Pons (tissue), 1 donor: ENCODE measurements around the gene EZR.
A peak's percentile ranks its signal among the peaks of the same experiment; 100 is the strongest.

ENCODE experiments used
- DNase-seq: peaks from one replicate; pipeline ENCODE4 v3.0.0-alpha.2; 2016; ENCODE audit warnings: low spot score

Gene EZR

DNA sequence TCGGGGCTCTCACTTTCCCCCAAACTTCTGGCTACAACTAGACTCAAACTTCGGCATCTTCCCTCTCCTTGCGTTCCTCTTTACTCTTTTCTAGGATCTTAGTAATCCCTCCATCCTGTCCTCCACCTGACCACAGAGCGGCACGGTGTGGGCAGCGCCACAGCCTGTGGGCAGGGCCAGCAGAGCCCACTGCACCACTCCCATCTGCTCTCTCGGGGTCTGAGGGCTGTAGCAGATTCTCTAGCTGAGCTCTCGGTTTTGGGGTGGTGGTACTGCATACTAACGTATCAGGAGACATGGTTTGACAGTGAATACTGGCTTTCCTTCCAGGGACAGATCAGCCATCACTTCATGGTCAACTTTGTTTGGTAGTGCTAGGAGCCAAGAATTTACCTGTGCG is 57.4 kb downstream of the EZR start:
- no peak for DNase-seq

DNA sequence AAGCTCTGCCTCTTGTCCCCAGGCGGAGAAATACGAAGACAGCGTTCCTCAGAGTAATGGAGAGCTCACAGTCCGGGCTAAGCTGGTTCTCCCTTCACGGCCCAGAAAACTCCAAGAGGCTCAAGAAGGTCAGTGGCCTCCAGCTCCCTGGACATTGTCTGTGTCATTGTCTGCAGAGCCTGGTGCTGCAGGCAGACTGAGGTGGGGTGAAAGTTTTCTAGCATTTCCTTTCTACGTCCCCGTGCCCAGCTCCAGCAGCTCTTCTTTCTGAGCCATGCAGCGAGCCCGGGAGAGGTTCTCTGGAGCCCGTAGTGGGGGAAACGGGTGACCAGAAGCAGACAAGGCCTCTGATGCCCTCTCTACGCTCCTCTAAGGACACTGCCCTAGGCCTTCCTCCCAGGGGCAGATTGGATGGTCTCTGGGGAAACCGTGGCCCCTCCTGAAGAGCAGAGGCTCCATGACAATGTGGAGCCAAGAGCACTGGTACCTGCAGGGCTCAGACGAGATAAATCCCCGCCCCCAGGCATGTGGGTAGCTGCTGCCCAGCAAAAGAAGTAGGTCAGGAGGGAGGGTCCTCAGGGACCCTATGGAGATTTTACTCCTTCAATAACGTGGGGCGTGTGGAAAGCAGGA is 58.4 kb downstream of the EZR start:
- DNase-seq = no peak

- no peak for DNase-seq
Observed at GRCh38 chr6:158759966-158760617, 59.1 kb downstream of the EZR start.

DNA sequence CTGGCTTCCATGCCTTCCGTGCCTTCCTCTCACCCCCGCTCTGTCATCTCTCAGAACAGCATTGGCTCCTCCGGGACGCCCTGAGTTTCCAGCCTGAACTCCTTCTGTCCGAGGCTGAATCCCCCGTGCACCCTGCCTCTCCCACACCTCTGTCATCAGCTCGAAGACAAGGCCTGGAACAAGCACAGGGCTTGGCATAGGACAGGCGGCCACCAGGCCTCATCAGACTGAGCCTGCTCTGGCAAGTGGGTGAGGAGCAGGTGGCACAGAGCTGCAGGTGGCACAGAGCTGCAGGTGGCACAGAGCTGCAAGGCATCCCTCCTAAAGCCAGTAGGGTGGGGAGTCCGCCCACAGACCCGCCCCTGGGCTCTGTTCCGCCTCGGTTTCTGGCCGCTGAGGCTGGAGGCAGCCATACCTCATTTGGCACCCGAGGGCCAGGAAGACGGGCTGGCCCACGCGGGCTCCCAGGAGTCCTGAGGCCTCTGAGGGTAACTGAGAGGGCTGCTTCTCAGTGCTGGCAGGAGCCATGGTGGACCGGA is 60.2 kb downstream of the EZR start:
- no peak for DNase-seq

- DNase-seq = no peak
Observed at GRCh38 chr6:158758451-158758860, 60.7 kb downstream of the EZR start.

DNA sequence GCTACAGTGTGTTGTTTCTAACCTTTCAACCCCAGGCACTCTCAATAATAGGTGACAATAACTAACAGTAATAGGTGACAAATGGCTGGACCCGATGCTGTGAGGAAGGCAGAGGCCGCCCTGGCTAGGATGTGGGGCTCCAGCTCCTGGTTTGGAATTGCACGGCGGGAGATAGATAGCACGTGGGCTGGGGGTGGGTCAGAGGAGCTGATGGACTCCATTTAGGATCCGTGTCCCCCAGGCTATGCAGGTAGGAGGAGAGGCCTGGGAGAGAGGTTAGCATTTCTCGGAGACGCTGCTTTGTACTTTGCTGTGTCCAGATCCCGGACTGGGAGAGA is 61.4 kb downstream of the EZR start:
- DNase-seq = no peak

DNA sequence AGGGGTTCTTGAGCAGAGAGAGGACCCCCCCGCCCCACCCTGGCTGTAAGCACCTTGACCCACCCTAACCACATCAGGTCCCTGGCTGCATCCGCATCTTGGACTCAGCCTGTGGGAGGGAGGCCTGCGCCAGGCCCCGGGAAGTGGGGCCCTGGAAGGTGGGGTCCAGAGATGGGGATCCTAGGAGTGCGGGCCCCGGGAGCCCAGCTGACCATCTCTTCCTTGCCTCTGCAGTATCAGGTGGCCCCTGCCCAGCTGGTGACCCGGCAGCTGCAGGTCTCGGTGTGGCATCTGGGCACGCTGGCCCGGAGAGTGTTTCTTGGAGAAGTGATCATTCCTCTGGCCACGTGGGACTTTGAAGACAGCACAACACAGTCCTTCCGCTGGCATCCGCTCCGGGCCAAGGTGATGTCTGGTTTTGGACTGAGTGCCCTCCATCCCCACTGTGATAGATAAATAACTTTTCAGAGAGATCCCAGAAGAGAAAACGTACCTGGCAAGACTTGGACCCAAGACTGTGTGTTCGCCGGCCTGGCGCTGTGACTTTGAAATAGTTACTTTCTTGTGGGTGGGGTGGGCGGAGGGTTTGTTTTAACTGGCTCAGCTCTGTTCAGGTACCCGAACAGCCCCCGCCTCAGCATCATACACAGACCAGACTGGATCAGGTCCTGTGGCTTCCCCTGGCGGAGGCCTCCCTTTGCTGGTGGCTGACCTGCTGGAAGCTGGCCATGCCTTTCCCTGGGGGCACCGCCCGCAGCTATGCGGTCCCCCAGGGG is 62.0 kb downstream of the EZR start:
- no peak for DNase-seq

DNA sequence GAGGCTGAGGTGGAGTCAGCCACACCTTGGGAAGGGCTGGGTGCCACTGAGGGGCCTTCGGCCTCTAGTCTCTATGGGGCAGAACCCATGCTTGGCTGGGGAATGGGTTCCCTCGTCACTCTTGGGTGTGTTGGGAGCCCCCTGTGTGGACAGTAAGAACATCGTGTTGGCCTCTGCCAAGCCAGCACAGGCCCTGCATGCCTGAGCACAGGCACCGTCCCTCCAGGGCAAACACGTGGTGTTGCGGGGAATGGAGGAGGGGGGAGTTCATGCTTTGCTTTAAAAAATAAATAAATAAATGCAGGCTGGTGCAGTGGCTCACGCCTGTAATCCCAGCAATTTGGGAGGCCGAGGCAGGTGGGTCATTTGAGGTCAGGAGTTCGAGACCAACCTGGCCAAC is 63.0 kb downstream of the EZR start:
- no peak for DNase-seq

- no peak for DNase-seq
Observed at GRCh38 chr6:158755636-158756035, 63.5 kb downstream of the EZR start.

DNA sequence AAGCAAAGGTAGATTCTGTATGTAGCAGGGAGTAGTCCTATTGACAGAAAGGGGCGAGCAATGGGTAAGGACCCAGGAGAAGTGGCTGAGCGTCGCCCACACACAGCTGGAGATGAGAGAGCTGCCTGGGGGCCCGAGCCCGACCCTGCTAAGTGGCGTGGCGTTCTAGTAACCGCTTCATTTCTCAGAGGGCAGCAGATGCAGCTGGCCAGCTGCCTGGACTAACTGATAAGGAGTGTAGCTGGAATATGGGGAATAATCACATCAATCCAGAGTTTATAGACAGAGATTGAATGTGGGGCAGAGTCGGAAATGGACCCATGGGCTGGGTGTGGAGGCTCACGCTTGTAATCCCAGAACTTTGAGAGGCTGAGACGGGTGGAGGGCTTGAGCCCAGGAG is 64.4 kb downstream of the EZR start:
- DNase-seq = no peak

GRCh38 chr6:158753811-158754210 is 65.4 kb downstream of the EZR start:
- DNase-seq = no peak

GRCh38 chr6:158752613-158753012 is 66.6 kb downstream of the EZR start:
- peak; percentile 97 for DNase-seq

- DNase-seq = no peak
Observed at GRCh38 chr6:158751921-158752320, 67.2 kb downstream of the EZR start.

DNA sequence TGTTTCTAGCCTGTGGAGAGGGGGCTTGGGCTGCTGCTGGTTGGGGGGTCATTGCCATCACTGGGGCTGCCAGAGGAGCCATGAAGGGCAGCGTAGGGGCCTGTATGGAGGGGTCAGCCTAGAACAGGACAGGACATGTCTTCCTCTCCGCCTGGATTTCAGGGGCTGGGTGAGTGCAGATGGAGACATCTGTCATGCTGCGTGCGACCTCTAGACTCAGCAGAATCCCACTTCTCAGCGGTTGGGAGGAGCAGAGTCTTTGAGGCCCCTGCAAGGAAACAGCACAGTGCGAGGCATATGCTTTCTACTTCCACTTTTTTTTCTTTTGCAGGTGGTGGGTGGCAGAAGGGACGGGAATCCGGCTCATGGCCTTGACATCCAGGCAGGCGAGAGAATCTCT is 67.9 kb downstream of the EZR start:
- DNase-seq = no peak

DNA sequence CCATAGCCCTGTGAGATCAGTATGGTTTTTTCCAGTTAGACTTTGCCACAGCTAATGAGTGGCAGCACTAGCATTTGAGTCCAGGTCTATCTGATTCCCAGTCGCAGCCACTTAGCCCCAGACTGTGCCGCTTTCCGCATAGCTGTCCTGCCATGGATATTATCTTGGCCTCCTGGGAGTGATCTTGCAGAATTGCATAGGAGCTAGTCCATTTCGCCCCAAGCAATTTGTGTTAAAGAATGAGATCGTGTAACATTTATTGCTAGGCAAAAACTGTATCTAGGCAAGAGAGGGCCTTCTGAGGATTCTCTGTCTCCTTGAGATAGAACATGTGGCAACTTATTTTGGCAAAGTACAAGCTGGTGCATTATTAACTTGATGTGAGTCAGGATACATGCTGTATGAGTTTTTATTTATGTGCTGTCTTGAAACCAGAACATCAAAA is 74.2 kb downstream of the EZR start:
- DNase-seq = no peak

DNA sequence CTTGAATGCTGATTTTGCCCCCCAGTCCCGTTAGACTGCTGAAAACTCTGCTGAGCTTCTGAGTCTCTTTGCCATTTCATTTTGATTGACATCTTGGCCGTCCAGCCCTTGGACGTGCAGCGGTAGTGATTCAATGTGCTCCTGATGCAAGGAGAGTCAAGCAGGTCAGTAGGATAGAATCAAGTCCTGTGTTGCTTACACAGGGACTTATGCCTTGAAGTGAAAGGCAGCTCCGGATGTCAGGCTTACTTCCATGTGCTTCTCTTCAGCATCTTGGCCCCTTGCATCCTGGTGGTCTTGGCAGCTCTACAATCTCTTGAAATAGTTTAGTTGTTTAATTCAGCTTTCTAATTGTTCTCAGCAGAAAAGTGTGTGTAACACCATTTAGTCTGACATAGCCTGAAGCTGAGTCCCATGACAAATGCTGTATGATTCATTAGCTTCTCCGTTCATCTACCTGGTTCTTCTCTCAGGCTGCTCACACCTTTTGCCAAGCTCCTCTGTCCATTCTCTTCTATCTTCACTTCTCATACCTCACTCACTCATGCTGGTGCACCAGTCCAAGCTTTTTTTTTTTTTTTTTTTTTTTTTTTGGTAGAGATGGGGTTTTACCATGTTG is 76.0 kb downstream of the EZR start:
- no peak for DNase-seq

DNA sequence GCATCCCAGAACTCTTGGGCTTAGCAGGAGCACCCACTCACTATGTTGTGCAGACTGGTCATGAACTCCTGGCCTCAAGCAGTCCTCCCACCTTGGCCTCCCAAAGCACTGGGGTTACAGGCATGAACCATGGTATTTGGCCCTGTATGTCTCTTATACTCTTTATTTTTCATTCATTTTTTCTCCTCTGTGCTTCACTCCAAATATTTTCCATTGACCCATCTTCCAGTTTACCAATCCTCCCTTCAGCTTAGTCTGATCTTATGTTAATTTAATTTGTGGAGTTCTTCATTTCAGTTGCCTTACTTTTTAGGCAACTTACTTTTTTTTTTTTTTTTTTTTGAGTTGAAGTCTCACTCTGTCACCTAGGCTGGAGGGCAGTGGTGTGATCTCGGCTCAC is 79.5 kb downstream of the EZR start:
- DNase-seq = no peak

DNA sequence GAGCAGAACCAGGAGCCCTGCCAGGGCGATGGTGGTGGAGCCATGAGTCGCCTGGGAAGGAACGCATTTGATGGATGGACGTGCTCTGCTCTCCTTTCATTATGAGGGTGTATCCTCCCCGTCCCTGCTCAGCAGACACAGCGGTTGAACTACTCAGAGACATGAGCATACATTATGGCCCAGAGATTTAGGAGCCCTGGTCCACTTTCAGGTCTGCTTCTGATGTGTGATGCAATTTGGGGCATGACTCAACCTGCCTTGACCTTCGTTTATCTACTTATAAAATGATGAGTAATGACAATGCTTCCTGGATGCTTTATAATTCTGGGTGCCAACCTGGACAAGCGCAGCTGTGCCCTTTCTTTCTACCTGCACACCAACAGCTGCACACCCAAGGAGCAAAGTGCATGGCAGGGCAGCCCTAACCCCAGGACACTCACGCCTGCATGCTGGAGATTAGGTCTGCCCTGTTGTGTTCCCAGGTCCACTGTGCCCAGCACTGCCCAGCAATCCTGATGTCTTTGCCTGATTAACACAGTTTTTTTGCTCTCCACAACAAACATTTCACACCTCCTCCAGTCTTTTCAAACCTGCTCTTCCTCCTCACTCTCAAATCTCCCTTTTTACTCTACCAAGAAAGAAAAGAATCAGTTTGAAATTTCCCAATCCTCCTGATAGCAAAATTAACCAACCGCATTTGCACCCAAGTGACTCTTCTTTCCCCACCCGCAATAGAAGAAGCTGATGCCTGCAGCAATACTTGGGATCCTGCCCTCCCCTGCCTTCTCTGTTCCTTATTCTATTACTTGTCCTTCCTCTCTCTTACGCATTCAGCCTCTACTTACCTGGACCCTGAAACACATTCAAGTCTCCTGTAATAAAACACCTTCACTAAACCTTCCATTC is 81.2 kb downstream of the EZR start:
- DNase-seq = no peak

DNA sequence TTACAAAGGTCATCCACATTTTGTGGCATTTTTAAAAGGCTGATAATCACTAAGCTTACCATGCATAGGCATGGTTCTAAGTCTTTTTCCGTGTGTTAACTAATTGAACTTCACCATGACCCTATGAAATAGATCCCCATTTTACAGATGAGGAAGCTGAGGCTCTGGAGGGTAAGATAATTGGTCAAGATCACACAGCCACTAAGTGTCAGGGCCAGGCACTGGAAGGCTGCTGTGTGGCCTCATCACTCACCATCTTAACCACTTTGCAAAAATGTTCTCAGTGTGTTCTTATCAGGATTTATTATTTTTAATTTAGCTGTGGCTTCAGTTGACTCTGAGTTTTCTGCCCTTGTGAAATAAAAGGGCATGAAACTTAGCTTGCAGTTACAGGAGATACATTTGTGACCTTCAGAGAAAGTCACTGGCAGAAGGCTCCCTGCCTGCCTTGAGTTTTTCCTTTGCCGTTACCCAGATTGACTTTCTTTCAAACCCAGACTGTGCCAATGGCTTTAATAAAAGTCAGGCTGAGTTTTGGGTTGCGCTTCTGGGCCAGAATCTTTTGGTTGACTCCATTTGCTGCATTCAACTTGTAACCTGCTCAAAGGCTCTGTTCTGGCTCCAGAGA is 82.0 kb downstream of the EZR start:
- DNase-seq = no peak

DNA sequence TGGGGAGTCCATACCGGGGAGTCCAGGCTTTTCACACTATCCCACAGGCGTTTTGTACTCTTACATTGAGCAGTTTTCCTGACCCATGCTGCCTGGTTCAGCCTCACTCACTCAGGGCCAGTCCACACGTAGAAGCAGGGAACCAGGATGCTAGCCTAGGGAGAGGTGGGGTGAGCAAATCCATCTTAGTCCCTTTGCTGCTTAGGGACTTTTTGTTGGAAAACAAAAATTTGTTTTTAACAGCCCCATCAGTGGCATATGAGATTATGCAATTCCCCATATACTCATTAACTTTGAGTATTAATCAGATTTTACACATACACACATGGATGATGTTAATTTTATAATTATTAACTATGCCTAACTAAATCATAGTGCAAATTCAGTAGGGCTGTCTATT is 84.2 kb downstream of the EZR start:
- no peak for DNase-seq

- no peak for DNase-seq
Observed at GRCh38 chr6:158730541-158730907, 88.6 kb downstream of the EZR start.
